GM19395 (cell line): Measurements from ENCODE around the gene TBC1D17.
A peak's percentile ranks its signal among the peaks of the same experiment; 100 is the strongest.

Experiments
- ATAC-seq: cut with Tn5 transposase; IDR thresholded peaks from one replicate; pipeline ENCODE4 v1.9.1; 2021; ENCODE audit warnings: mild to moderate bottlenecking, moderate library complexity; ENCODE audit not compliant: unreplicated experiment

Gene TBC1D17

GRCh38 chr19:49860336-49861102 is 17.0 kb upstream of the TBC1D17 start:
- no peak for ATAC-seq

- no peak for ATAC-seq
These were observed 16.4 kb upstream of the TBC1D17 start for GRCh38 chr19:49861107-49861506.

GRCh38 chr19:49861541-49862378 is 15.7 kb upstream of the TBC1D17 start:
- ATAC-seq, result no peak

GRCh38 chr19:49862391-49863253 is 14.9 kb upstream of the TBC1D17 start:
- ATAC-seq, result no peak

- ATAC-seq, result no peak
These were observed 14.1 kb upstream of the TBC1D17 start for GRCh38 chr19:49863254-49863934.

GRCh38 chr19:49863935-49864320 is 13.6 kb upstream of the TBC1D17 start:
- no peak for ATAC-seq

GRCh38 chr19:49864890-49865289 is 12.6 kb upstream of the TBC1D17 start:
- ATAC-seq, result no peak

GRCh38 chr19:49866933-49867782 is 10.3 kb upstream of the TBC1D17 start, which contains the start of gene PNKP:
TSS of gene PNKP (minus strand) at chr19:49867576. CDS start at chr19:49867204, 372 bp downstream.
- ATAC-seq, result peak; percentile 40

GRCh38 chr19:49869009-49869483 is 8.5 kb upstream of the TBC1D17 start:
- ATAC-seq, result peak; percentile 8

- peak; percentile 79 for ATAC-seq
These were observed 7.8 kb upstream of the TBC1D17 start for GRCh38 chr19:49869484-49870308.

- no peak for ATAC-seq
These were observed 7.1 kb upstream of the TBC1D17 start for GRCh38 chr19:49870309-49870901.

GRCh38 chr19:49871349-49871985 is 6.0 kb upstream of the TBC1D17 start:
- no peak for ATAC-seq

- no peak for ATAC-seq
These were observed 5.0 kb upstream of the TBC1D17 start for GRCh38 chr19:49872245-49873128.

GRCh38 chr19:49873129-49873521 is 4.4 kb upstream of the TBC1D17 start:
- no peak for ATAC-seq

- no peak for ATAC-seq
These were observed 3.7 kb upstream of the TBC1D17 start for GRCh38 chr19:49873834-49874233.

GRCh38 chr19:49874503-49875157 is 2.9 kb upstream of the TBC1D17 start:
- no peak for ATAC-seq
